GM19239 (cell line): ENCODE data around the gene CMC1.
"Not testable (repeated sequence)": the region's sequence is repeated elsewhere in the genome, so short reads cannot be mapped to it uniquely, and the experiment has no call there.

ENCODE experiments used
- DNase-seq: peaks from one replicate; pipeline ENCODE4 v3.0.0; 2011; ENCODE audit warnings: low spot score; ENCODE audit not compliant: insufficient read length
- FAIRE-seq: peaks from 2 replicates; lab custom pipeline; 2011; peaks lifted over from hg19 to GRCh38; lab: Jason Lieb, UNC

CMC1 gene, protein sequence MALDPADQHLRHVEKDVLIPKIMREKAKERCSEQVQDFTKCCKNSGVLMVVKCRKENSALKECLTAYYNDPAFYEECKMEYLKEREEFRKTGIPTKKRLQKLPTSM

GRCh38 chr3:28241221-28242160, at the start of gene CMC1:
CMC1 (plus strand) TSS chr3:28241619; CDS start chr3:28241794, 175 bp downstream.
- FAIRE-seq (peak; percentile 98), DNase-seq (peak; percentile 66)

- DNase-seq = no peak
- FAIRE-seq = no peak
These were observed 43.3 kb upstream of the CMC1 start for GRCh38 chr3:28198161-28198560.

- FAIRE-seq (no peak), DNase-seq (no peak)
These were observed 42.4 kb upstream of the CMC1 start for GRCh38 chr3:28198974-28199373.

GRCh38 chr3:28199643-28200042, 41.8 kb upstream of the CMC1 start:
- not testable (repeated sequence) for FAIRE-seq

GRCh38 chr3:28200366-28200848, 41.0 kb upstream of the CMC1 start:
- FAIRE-seq, DNase-seq: not testable (repeated sequence)

More at GRCh38 chr3:28199643-28200042, 41.8 kb upstream of the CMC1 start:
- DNase-seq = not testable (repeated sequence)

DNA sequence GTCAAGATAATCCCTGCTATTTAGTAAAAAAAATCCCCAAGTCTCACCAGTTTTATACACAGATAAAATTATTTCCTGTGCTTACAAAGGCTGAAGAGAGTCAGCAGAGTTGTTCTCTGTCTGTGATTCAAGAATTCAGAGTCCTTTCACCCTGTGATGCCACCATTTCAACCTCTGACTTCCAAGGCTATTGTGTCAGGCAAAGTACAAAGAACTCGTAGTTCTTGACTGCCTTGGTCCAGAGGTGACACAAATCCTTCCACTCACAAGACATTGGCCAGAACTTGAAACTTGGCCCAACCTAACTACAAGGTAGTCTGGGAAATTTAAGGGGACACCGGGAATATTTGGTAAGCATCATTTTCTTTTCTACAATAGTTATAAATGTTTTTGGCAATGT, 34.9 kb upstream of the CMC1 start:
- DNase-seq = no peak
- FAIRE-seq = no peak

DNA sequence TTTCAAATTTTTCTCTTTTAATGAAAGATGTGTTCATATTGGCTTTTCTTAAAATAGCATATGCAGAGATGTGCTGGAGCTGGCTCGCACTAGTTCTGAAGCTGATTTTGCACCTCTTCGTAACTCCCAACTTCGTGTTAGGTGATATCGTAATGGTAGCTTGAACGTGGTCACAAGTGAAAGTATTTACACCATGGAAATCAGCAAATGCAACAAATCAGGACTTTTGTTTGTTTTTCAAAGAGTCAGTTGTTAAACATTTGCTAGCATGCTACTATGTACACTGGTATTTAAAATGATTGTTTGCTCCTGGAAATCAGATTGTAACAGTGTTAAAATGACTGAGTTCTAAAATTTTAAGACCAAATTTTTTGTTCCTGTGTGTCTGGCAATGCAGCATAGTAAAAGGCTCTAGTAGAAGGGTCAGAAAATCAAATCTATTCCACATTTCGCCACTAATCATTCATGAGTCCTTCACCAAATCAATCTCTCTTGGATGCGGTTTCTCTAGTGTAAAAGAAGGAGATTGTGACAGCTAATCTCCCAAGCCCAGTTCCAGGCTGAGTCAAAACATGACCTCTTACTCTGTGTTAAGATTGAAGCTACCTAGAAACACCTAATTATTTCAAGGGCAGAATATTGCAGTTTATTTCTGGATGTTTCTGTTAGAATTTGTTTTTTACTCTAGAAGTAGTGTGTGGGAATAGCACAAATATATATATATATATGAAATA, 34.3 kb upstream of the CMC1 start:
- FAIRE-seq (no peak), DNase-seq (no peak)

DNA sequence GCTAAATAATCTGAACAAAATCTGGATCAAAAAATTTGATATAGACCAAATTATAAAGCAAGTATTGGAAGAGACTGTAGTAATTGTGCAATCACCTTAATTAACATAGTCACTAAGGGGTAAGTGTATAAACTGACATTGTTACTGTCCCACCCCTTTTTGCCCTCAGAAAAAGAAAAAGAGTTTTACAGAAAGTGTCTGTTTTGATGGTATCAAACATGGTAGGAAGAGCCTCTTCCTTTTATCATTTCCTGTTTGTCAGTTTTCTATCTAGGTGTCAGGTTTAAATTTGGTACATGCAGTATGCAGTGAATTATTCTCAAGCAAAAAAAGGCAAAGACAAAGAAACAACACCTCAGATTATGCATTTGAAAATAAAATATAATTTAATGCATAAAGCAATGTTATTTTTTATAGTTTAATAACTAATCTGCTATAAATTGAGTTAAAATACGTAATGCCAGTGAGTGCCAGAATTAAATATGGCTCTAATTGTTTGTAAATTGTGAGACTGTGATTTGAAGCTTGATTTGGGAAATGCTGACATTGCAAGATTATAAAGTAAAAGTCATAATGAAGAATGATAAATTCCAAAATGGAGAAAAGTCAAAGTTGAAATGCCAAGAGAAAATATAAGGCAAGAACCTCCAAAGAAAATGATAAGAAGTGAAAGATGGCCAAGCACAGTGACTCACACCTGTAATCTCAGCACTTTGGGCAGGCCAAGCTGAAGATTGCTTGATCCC, 30.3 kb upstream of the CMC1 start:
- DNase-seq (no peak), FAIRE-seq (no peak)

DNA sequence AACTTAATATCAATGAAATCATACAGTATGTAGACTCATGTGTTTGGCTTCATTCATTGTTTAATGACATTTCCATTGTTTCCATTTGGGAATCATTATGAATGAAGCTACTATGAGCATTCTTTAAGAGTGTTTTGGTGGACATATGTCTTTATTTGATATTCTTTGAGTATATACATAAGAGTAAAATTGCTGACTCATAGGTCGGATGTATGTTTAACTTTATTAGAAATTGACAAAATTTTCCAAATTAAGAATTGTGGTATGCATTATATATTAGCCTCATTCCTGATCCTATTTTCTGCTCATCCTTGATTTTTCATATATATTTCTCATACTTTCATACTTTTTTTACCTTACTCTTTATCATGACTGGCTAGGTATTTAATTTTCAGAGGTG, 28.7 kb upstream of the CMC1 start:
- DNase-seq = no peak
- no peak for FAIRE-seq

DNA sequence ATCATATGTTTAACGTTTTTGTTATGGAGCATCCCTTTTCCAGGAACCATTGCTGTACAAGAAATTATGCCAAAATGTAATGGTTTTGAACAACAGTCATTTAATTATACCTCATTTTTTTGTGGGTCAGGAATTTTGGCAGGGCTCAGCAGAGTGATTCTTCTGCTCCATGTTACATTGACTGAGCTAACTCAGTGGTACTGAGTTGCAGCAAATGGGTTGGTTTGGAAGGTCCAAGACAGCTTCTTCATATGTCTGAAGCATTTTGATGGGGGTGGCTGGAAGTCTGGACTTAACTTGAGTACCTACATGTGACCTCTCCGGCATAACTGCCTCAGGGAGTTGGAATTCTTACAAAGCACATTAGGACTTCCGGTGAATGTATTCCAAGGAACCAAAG, 26.0 kb upstream of the CMC1 start:
- no peak for DNase-seq
- FAIRE-seq = no peak

DNA sequence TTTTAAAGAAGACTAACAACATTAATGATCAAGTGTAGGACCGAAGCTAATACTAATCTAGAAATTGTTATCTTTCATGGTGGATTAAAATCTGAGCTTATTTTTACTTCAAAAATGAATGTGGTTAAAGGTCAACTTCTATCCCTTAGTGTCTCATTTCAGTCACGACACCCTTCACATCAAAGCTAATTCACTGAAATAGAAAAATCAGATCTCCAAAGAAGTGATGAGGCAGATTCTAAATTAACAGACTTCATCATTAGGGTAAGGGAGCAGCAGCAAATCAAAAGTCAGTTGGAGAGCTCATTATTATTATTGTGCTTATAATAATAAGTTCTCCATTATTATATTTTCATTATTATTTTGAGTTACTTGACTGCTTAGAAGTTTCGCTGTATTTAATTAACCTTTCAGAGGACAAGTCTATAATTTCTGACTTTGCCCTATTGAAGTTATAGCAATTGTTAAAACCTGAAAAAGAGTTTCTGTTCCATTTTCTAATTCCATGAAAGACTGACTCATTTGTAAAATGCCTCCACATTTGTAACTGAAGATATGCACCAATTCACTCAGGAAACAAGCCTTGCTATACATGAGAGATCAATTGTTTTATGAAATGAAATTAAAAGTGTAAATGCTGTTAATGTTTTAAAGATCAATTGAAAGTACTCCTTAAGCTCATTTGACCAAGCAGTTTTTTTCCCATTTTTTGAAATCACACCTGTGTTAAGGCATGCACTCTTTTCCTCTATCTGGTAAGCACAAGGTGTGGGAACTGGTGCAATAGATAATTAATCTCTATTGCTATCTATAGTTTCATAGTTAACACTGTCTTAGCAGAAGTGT, 23.1 kb upstream of the CMC1 start:
- FAIRE-seq (no peak), DNase-seq (no peak)

DNA sequence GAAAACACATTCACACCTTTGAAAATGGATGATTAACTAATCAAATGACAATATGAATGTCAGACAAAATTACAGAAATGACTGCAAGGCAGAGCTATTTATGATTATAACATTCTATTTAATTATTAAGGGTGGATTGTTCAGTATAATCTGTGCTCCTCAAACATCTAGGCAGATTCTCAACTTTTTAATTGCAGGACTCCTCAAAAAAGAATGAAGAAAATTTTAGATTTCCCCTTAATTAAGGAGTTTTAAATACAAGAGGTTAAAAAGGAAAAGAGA, 22.6 kb upstream of the CMC1 start:
- DNase-seq (no peak), FAIRE-seq (no peak)

DNA sequence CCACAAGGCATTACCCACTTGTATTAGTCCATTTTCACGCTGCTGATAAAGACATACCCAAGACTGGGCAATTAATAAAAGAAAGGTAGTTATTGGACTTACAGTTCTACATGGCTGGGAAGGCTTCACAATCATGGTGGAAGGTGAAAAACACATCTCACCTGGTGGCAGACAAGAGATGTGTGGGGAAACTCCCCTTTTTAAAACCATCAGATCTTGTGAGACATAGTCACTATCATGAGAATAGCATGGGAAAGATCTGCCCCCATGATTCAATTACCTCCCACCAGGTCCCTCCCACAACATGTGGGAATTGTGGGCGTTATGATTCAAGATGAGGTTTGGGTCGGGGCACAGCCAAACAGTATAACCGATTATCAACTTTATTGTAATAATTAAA, 17.0 kb upstream of the CMC1 start:
- FAIRE-seq (no peak), DNase-seq (no peak)

- DNase-seq = no peak
- no peak for FAIRE-seq
These were observed 15.4 kb upstream of the CMC1 start for GRCh38 chr3:28226020-28226419.

DNA sequence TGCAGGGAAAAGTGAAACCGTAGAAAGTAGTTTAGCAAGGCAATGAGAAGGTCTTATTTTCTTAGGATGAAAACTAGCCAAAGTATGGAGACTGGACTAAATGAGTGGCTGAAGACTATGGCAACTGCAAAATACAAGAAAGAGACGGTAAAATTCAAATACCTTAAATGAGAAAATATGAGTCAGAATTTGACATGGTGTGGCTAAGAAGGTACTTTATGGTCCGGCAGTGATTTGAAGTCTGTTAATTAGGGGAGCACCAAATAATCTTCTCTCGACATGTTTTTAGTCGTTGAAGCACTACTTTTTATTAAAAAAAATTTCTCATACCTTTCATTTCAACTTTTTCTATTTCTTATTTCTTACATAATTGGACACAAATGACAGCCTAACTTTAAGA, 12.8 kb upstream of the CMC1 start:
- FAIRE-seq = no peak
- DNase-seq = no peak

GRCh38 chr3:28232659-28233058, 8.8 kb upstream of the CMC1 start:
- DNase-seq = no peak
- no peak for FAIRE-seq

- FAIRE-seq = no peak
These were observed 7.0 kb upstream of the CMC1 start for GRCh38 chr3:28234454-28234853.

DNA sequence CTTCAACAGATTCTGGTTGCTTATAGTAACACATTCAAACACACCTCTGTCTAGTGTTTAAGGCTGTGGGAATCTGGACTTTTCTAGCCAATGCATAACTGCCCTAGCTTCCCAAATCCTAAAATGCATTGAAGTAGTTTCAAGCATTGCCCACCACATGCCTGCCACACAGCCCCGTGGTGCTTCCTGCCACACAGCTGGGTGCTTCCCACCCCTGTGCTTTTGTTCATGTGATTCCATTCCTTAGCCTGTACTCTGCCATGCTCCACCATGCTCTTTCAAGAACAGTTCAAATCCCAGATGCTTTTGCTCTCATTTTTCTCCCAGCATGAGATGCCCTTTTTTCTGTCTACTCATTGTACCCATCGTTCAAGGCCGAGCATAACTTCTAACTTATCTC, 2.3 kb upstream of the CMC1 start:
- DNase-seq = no peak
- FAIRE-seq = no peak

More at GRCh38 chr3:28234454-28234853, 7.0 kb upstream of the CMC1 start:
- DNase-seq = no peak

DNA sequence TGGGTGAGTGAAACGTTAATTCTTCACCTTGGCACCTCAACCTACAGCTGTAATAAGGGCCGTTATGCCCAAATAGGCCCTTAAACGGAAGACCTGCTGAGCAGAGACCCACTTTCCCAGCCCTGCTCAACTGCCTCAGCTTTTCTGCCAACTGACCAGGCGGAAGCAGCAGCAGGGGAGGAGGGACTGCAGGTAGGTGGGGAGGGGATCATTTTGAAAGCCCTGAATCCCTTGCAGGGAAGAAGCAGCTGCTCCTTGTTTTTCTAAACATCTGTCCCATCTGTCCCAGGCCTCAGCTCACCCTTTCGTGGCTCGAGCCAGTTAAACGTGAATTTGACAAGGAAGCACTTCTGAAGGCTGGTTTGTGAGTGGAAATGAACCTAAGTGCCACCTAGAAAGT, 978 bp upstream of the CMC1 start:
- DNase-seq = no peak
- no peak for FAIRE-seq

DNA sequence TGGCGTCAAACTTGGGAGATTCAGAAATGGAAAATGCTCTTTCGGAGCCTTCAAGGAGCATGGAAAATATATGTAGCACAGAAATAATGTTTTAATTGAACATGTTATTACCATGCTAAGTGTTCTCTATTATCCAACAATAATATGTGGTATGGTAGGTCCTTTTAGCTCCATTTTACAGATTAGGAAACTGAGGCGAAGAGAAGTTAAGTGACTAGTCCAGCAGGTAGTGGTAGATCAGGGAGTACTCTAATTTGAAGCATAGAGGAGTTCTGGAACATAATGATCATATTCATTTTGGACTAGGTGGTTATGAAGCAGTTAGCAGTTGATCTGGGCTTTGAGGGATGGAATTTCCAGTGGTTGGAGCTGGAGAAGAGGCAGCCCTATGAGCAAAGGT, 1.1 kb downstream of the CMC1 start:
- FAIRE-seq (no peak), DNase-seq (no peak)
